MM.1S (cell line): ENCODE results near the gene RPS16.
A peak's percentile ranks its signal among the peaks of the same experiment; 100 is the strongest.

Experiments
- DNase-seq: peaks from one replicate; pipeline ENCODE4 v3.0.0-alpha.2; 2015
- H2AFZ ChIP-seq: fragments of 300-600 bp; sonication (generic); 2 replicates; pipeline ENCODE4 v1.6.0; 2016; ENCODE audit warnings: antibody characterized with exemption, low read length
- H3F3A ChIP-seq: fragments of 300-600 bp; sonication (generic); 2 replicates; pipeline ENCODE4 v1.6.1; 2016; ENCODE audit warnings: mild to moderate bottlenecking, antibody characterized with exemption, low read length, moderate library complexity, mixed read lengths; ENCODE audit not compliant: insufficient read depth
- H3K27ac ChIP-seq: fragments of 300-600 bp; sonication (generic); 2 replicates; pipeline ENCODE4 v1.5.1; 2016; ENCODE audit warnings: mild to moderate bottlenecking, low read length
- H3K27me3 ChIP-seq: fragments of 300-600 bp; sonication (generic); replicated peaks from 2 replicates; pipeline ENCODE4 v1.6.0; 2016; ENCODE audit warnings: low read length; ENCODE audit not compliant: insufficient read depth
- H3K36me3 ChIP-seq: fragments of 300-600 bp; sonication (generic); replicated peaks from 2 replicates; pipeline ENCODE4 v1.6.1; 2016; ENCODE audit warnings: mild to moderate bottlenecking, low read length, mixed read lengths; ENCODE audit not compliant: insufficient read depth
- H3K4me1 ChIP-seq: fragments of 300-600 bp; sonication (generic); 2 replicates; pipeline ENCODE4 v1.6.1; 2016; ENCODE audit warnings: low read length, mixed read lengths
- H3K4me2 ChIP-seq: fragments of 300-600 bp; sonication (generic); 2 replicates; pipeline ENCODE4 v1.6.0; 2016; ENCODE audit warnings: low read depth, low read length
- H3K4me3 ChIP-seq: fragments of 300-600 bp; sonication (generic); 2 replicates; pipeline ENCODE4 v1.5.1; 2016; ENCODE audit warnings: low read length, mixed read lengths
- H3K79me2 ChIP-seq: fragments of 300-600 bp; sonication (generic); 2 replicates; pipeline ENCODE4 v1.6.1; 2016; ENCODE audit warnings: mixed run types, low read length, mixed read lengths
- H3K9ac ChIP-seq: fragments of 300-600 bp; sonication (generic); 2 replicates; pipeline ENCODE4 v1.6.1; 2016; ENCODE audit warnings: low read length, mixed read lengths
- H3K9me2 ChIP-seq: fragments of 300-600 bp; sonication (generic); replicated peaks from 2 replicates; pipeline ENCODE4 v1.6.1; 2016; ENCODE audit warnings: mild to moderate bottlenecking, low read length, mixed read lengths; ENCODE audit not compliant: insufficient read depth
- H3K9me3 ChIP-seq: fragments of 300-600 bp; sonication (generic); replicated peaks from 2 replicates; pipeline ENCODE4 v1.6.1; 2016; ENCODE audit warnings: mild to moderate bottlenecking, low read length, mixed read lengths; ENCODE audit not compliant: insufficient read depth
- H4K20me1 ChIP-seq: fragments of 300-600 bp; sonication (generic); 2 replicates; pipeline ENCODE4 v1.6.1; 2016; ENCODE audit warnings: mild to moderate bottlenecking, low read length, moderate library complexity, mixed read lengths; ENCODE audit not compliant: insufficient read depth
- CTCF ChIP-seq: fragments of 300-600 bp; sonication (generic); IDR thresholded peaks from 2 replicates; pipeline ENCODE4 v1.5.1; 2016; ENCODE audit warnings: antibody characterized with exemption, low read length, mixed read lengths
- EZH2 ChIP-seq: fragments of 300-600 bp; sonication (generic); optimal IDR thresholded peaks from 2 replicates; pipeline ENCODE3; 2017; ENCODE audit warnings: low read depth, mild to moderate bottlenecking, antibody characterized with exemption, low read length, mixed read lengths
- EZH2phosphoT487 ChIP-seq: fragments of 300-600 bp; sonication (generic); IDR thresholded peaks from 2 replicates; pipeline ENCODE4 v1.6.1; 2018; ENCODE audit warnings: antibody characterized with exemption, low read length

The RPS16 gene

GRCh38 chr19:39475748-39476147 lies 40.0 kb upstream of the RPS16 start:
- Histone ChIP-seq H3K27ac (no peak overlapping the region), H4K20me1 (no peaks in the 10 kb centered on the region), H3K36me3 (peaks cover 5% of the 10 kb centered on the region), H3K9me3 (no peaks in the 10 kb centered on the region), H3F3A (0 out of 2 replicates have a peak, but pooled peaks cover 6% of the 10 kb centered on the region), H2AFZ (no peak overlapping the region), H3K9ac (no peak overlapping the region), H3K4me2 (no peak overlapping the region), H3K9me2 (no peaks in the 10 kb centered on the region), H3K4me1 (no peaks in the 10 kb centered on the region), H3K27me3 (no peaks in the 10 kb centered on the region), H3K79me2 (peaks cover 1% of the 10 kb centered on the region), H3K4me3 (no peak overlapping the region)
- TF ChIP-seq EZH2phosphoT487 (no peak), CTCF (no peak), EZH2 (no peak)
- no peak for DNase-seq

GRCh38 chr19:39474139-39474620 lies 38.4 kb upstream of the RPS16 start:
- Histone ChIP-seq H3K27me3 (no peaks in the 10 kb centered on the region), H3K9me2 (no peaks in the 10 kb centered on the region), H3K4me1 (no peaks in the 10 kb centered on the region), H3K4me2 (no peak overlapping the region), H3K9ac (no peak overlapping the region), H3K27ac (no peak overlapping the region), H4K20me1 (no peaks in the 10 kb centered on the region), H3K4me3 (no peak overlapping the region), H3F3A (0 out of 2 replicates have a peak, but pooled peaks cover 6% of the 10 kb centered on the region), H3K36me3 (peaks cover 7% of the 10 kb centered on the region), H3K9me3 (no peaks in the 10 kb centered on the region), H3K79me2 (no peaks in the 10 kb centered on the region), H2AFZ (no peak overlapping the region)
- TF ChIP-seq EZH2 (no peak), EZH2phosphoT487 (no peak), CTCF (peak; percentile 81)
- peak; percentile 18 for DNase-seq

- no peak overlapping the region for H3K4me3 ChIP-seq
- H3K9ac ChIP-seq: no peak overlapping the region
- H3K27ac ChIP-seq: no peak overlapping the region
- DNase-seq: no peak
- H3K4me1 ChIP-seq: no peaks in the 10 kb centered on the region
- peaks cover 10% of the 10 kb centered on the region for H3K36me3 ChIP-seq
- H2AFZ ChIP-seq: no peak overlapping the region
- no peaks in the 10 kb centered on the region for H4K20me1 ChIP-seq
- H3K9me3 ChIP-seq: no peaks in the 10 kb centered on the region
- no peaks in the 10 kb centered on the region for H3K27me3 ChIP-seq
- H3K4me2 ChIP-seq: no peak overlapping the region
- no peak for TF ChIP-seq EZH2phosphoT487
- no peak for TF ChIP-seq CTCF
- TF ChIP-seq EZH2: no peak
- no peaks in the 10 kb centered on the region for H3K9me2 ChIP-seq
- H3K79me2 ChIP-seq: no peaks in the 10 kb centered on the region; the same call in 1 of the 2 replicates
- H3F3A ChIP-seq: 0 out of 2 replicates have a peak, but pooled peaks cover 6% of the 10 kb centered on the region
Measured at GRCh38 chr19:39473443-39473960, 37.8 kb upstream of the RPS16 start.
